Osteoblast (primary cell): ENCODE data around the gene CD8B. TPM values are rescaled to one million over a fixed set of nuclear protein-coding genes. Genes with fewer than 3 reads are reported as not detected.

ENCODE experiments used
- DNase-seq: peaks from one replicate; pipeline ENCODE4 v3.0.0; 2011; ENCODE audit warnings: low spot score, mixed read lengths; ENCODE audit not compliant: insufficient read length; ENCODE audit errors: missing footprints
- H2AFZ ChIP-seq: 2 replicates; pipeline ENCODE4 v1.6.0; 2011; ENCODE audit warnings: mild to moderate bottlenecking, low read length
- H3K27ac ChIP-seq: 2 replicates; pipeline ENCODE4 v1.5.1; 2011; ENCODE audit warnings: mild to moderate bottlenecking, low read depth, low read length, moderate library complexity
- H3K27me3 ChIP-seq: 2 replicates; pipeline ENCODE4 v1.6.0; 2012; ENCODE audit warnings: mild to moderate bottlenecking, control low read depth, inconsistent platforms, low read length, moderate library complexity; ENCODE audit not compliant: insufficient read depth
- H3K36me3 ChIP-seq: 2 replicates; pipeline ENCODE4 v1.5.1; 2011; ENCODE audit warnings: mild to moderate bottlenecking, low read length, control low read depth, moderate library complexity; ENCODE audit not compliant: insufficient read depth
- H3K4me1 ChIP-seq: 2 replicates; pipeline ENCODE4 v1.5.1; 2011; ENCODE audit warnings: mild to moderate bottlenecking, low read length, control low read depth, moderate library complexity; ENCODE audit not compliant: insufficient read depth
- H3K4me2 ChIP-seq: 2 replicates; pipeline ENCODE4 v1.6.0; 2011; ENCODE audit warnings: mild to moderate bottlenecking, low read length; ENCODE audit not compliant: insufficient read depth
- H3K4me3 ChIP-seq: fragments of 200-600 bp; sonication (generic); 3 replicates; pipeline ENCODE4 v1.5.1; 2012; ENCODE audit warnings: mild to moderate bottlenecking, low read length, inconsistent platforms; ENCODE audit not compliant: insufficient read depth
- H3K79me2 ChIP-seq: 2 replicates; pipeline ENCODE4 v1.6.0; 2012; ENCODE audit warnings: mild to moderate bottlenecking, low read length, control low read depth, inconsistent platforms; ENCODE audit not compliant: insufficient read depth
- H3K9me3 ChIP-seq: 2 replicates; pipeline ENCODE4 v1.5.1; 2011; ENCODE audit warnings: low read depth, low read length, control low read depth
- H4K20me1 ChIP-seq: 2 replicates; pipeline ENCODE4 v1.6.0; 2012; ENCODE audit warnings: mild to moderate bottlenecking, low read length, control low read depth; ENCODE audit not compliant: insufficient read depth
- total RNA-seq: library from RNA; depleted of rRNA; stranded (reverse); fragments of >200 nt; gene quantifications from 2 replicates; pipeline ENCODE4 v1.2.3, GENCODE V29; 2012
- TF ChIP-seq, protein P1 (sequence below): IDR thresholded peaks from 2 replicates; pipeline ENCODE4 v1.5.1; 2011; ENCODE audit warnings: mild to moderate bottlenecking, low read depth, low read length, moderate library complexity; ENCODE audit errors: extremely low read depth

CD8B gene
- total RNA-seq, 1 donor: not detected

DNA sequence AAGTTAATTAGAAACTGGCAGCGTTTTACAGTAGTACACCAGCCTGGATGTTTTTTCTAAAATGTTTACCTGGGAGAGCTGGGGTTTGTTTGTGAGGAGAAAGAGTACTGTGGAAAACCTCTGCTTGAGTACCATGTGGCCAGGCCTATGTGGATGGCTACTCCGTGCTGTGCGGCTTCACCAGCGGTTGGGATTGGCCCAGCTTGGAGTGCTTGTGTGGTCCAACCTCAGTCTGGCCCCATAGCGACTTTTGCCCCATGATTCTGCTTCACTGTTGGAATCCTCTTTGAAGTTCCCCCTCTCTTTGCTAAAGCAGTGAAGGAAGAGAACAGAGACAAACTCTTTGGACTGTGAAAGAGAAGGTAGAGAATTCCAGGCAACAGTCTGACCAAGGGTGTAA lies 86.8 kb downstream of the CD8B start:
- TF ChIP-seq, protein P1, sequence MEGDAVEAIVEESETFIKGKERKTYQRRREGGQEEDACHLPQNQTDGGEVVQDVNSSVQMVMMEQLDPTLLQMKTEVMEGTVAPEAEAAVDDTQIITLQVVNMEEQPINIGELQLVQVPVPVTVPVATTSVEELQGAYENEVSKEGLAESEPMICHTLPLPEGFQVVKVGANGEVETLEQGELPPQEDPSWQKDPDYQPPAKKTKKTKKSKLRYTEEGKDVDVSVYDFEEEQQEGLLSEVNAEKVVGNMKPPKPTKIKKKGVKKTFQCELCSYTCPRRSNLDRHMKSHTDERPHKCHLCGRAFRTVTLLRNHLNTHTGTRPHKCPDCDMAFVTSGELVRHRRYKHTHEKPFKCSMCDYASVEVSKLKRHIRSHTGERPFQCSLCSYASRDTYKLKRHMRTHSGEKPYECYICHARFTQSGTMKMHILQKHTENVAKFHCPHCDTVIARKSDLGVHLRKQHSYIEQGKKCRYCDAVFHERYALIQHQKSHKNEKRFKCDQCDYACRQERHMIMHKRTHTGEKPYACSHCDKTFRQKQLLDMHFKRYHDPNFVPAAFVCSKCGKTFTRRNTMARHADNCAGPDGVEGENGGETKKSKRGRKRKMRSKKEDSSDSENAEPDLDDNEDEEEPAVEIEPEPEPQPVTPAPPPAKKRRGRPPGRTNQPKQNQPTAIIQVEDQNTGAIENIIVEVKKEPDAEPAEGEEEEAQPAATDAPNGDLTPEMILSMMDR: no peak
- Histone ChIP-seq H3K4me3 (no peak overlapping the region), H3K27ac (no peak overlapping the region), H3K4me2 (no peak overlapping the region), H4K20me1 (no peaks in the 10 kb centered on the region), H3K36me3 (peaks cover 6% of the 10 kb centered on the region), H2AFZ (no peak overlapping the region), H3K9me3 (no peaks in the 10 kb centered on the region), H3K27me3 (no peaks in the 10 kb centered on the region), H3K79me2 (no peaks in the 10 kb centered on the region), H3K4me1 (no peaks in the 10 kb centered on the region)
- DNase-seq: no peak

DNA sequence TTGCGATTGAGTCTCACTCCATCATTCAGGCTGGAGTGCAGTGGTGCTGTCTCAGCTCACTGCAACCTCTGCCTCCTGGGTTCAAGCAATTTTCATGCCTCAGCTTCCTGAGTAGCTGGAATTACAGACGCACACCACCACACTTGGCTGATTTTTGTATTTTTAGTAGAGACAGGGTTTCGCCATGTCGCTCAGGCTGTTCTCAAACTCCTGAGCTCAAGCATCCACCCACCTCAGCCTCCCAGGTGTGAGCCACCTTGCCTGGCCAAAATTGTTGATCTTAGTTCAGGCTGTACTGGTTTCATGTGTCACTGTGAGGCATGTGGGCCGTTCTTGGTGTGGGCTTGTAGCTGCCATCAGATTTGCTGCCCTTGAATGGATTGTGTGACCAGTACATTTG lies 89.1 kb downstream of the CD8B start:
- H3K9me3 ChIP-seq: no peaks in the 10 kb centered on the region
- H3K79me2 ChIP-seq: no peaks in the 10 kb centered on the region
- H3K4me1 ChIP-seq: no peaks in the 10 kb centered on the region
- H2AFZ ChIP-seq: no peak overlapping the region
- no peaks in the 10 kb centered on the region for H3K27me3 ChIP-seq
- H3K36me3 ChIP-seq: peaks cover 6% of the 10 kb centered on the region
- H3K27ac ChIP-seq: no peak overlapping the region
- no peak overlapping the region for H3K4me3 ChIP-seq
- H3K4me2 ChIP-seq: no peak overlapping the region
- no peak for DNase-seq
- H4K20me1 ChIP-seq: no peaks in the 10 kb centered on the region
- TF ChIP-seq, protein P1: no peak

DNA sequence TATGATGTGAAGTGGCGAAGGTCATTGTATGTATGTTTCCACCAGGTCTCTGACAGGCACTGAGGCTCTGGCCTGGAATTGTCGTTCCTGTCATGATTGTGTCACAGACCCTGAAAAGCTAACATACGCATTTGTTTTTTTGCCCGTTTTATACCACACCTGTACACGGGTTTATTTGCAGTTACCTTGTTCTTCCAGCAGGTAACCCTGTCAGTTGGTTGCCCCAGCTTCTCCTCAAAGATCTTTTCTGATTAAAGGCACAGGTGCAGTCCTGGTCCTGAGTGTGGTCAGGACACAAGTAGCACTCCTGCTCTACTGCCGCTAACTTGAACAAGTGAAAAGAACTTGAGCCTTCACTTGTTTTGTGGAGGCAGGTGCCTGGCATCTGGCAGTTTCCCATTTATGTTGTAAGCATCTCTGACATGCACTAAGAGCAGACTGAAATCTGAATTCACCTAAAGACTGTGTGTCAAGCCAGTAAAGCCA lies 90.8 kb downstream of the CD8B start:
- Histone ChIP-seq H3K4me1 (no peaks in the 10 kb centered on the region), H3K27me3 (no peaks in the 10 kb centered on the region), H3K27ac (no peak overlapping the region), H3K4me2 (no peak overlapping the region), H3K9me3 (no peaks in the 10 kb centered on the region), H4K20me1 (no peaks in the 10 kb centered on the region), H3K4me3 (no peak overlapping the region), H3K36me3 (peaks cover 15% of the 10 kb centered on the region), H2AFZ (no peak overlapping the region), H3K79me2 (no peaks in the 10 kb centered on the region)
- TF ChIP-seq, protein P1: no peak
- DNase-seq: peak; percentile 38

DNA sequence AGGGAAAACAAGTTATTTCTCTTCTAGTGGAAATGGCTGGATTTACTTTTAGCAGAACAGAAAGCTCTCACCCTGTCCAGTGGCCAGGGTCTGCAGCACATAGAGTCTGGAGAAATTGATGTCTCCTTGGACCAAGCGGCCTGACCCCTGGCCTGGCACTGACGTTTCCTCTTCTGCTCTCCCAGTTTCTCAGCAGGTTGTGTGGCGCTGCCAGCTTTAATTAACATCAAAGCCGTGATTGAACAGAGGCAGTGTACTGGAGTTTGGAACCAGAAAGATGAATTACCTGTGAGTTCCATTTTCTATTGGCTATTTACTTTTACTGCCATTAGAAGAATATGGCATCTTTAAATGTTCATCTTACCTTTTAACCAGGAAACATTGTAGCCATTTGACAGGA lies 91.8 kb downstream of the CD8B start:
- H3K4me2 ChIP-seq: no peak overlapping the region
- no peaks in the 10 kb centered on the region for H3K4me1 ChIP-seq
- no peak overlapping the region for H2AFZ ChIP-seq
- TF ChIP-seq, protein P1: no peak
- H3K4me3 ChIP-seq: no peak overlapping the region
- no peaks in the 10 kb centered on the region for H3K9me3 ChIP-seq
- H3K79me2 ChIP-seq: no peaks in the 10 kb centered on the region
- no peak overlapping the region for H3K27ac ChIP-seq
- no peaks in the 10 kb centered on the region for H4K20me1 ChIP-seq
- H3K36me3 ChIP-seq: peaks cover 17% of the 10 kb centered on the region
- no peaks in the 10 kb centered on the region for H3K27me3 ChIP-seq
- no peak for DNase-seq
